Measurements from ENCODE around the gene STXBP4.
A peak's percentile ranks its signal among the peaks of the same experiment; 100 is the strongest.

STXBP4 gene

GRCh38 chr17:54969658-54970572 lies 1.4 kb downstream of the STXBP4 start:
- DNase-seq (ENCODE audit: low read depth, low spot score) = no peak

GRCh38 chr17:54971147-54971546 lies 2.6 kb downstream of the STXBP4 start:
- no peak for DNase-seq (ENCODE audit: low read depth, low spot score)

- DNase-seq (ENCODE audit: low read depth, low spot score) = no peak
Measured at GRCh38 chr17:54971901-54972300, 3.3 kb downstream of the STXBP4 start.

GRCh38 chr17:54972406-54973138 lies 4.0 kb downstream of the STXBP4 start:
- DNase-seq (ENCODE audit: low read depth, low spot score) = no peak

GRCh38 chr17:54974759-54975158 lies 6.2 kb downstream of the STXBP4 start:
- no peak for DNase-seq (ENCODE audit: low read depth, low spot score)

GRCh38 chr17:54976316-54976715 lies 7.8 kb downstream of the STXBP4 start:
- DNase-seq (ENCODE audit: low read depth, low spot score) = no peak

- DNase-seq (ENCODE audit: low read depth, low spot score) = no peak
Measured at GRCh38 chr17:54977744-54978143, 9.2 kb downstream of the STXBP4 start.

GRCh38 chr17:54979657-54980056 lies 11.1 kb downstream of the STXBP4 start:
- DNase-seq (ENCODE audit: low read depth, low spot score) = no peak

GRCh38 chr17:54980375-54980774 lies 11.8 kb downstream of the STXBP4 start:
- DNase-seq (ENCODE audit: low read depth, low spot score) = no peak

- DNase-seq (ENCODE audit: low read depth, low spot score) = no peak
Measured at GRCh38 chr17:54982399-54982798, 13.8 kb downstream of the STXBP4 start.

GRCh38 chr17:54983260-54983659 lies 14.7 kb downstream of the STXBP4 start:
- no peak for DNase-seq (ENCODE audit: low read depth, low spot score)

- DNase-seq (ENCODE audit: low read depth, low spot score) = no peak
Measured at GRCh38 chr17:54985476-54985875, 16.9 kb downstream of the STXBP4 start.

- DNase-seq (ENCODE audit: low read depth, low spot score) = no peak
Measured at GRCh38 chr17:54990118-54990517, 21.6 kb downstream of the STXBP4 start.

GRCh38 chr17:54991567-54991966 lies 23.0 kb downstream of the STXBP4 start:
- DNase-seq (ENCODE audit: low read depth, low spot score) = no peak

GRCh38 chr17:54992797-54993639 lies 24.5 kb downstream of the STXBP4 start:
- no peak for DNase-seq (ENCODE audit: low read depth, low spot score)

- no peak for DNase-seq (ENCODE audit: low read depth, low spot score)
Measured at GRCh38 chr17:54996441-54996840, 27.9 kb downstream of the STXBP4 start.

GRCh38 chr17:55002458-55002857 lies 33.9 kb downstream of the STXBP4 start:
- no peak for DNase-seq (ENCODE audit: low read depth, low spot score)

GRCh38 chr17:55004484-55004883 lies 35.9 kb downstream of the STXBP4 start:
- no peak for DNase-seq (ENCODE audit: low read depth, low spot score)

GRCh38 chr17:55005520-55005919 lies 37.0 kb downstream of the STXBP4 start:
- DNase-seq (ENCODE audit: low read depth, low spot score) = peak; percentile 40

- no peak for DNase-seq (ENCODE audit: low read depth, low spot score)
Measured at GRCh38 chr17:55023626-55024025, 55.1 kb downstream of the STXBP4 start.

GRCh38 chr17:55037828-55038227 lies 69.3 kb downstream of the STXBP4 start:
- DNase-seq (ENCODE audit: low read depth, low spot score) = no peak

GRCh38 chr17:55038291-55038690 lies 69.7 kb downstream of the STXBP4 start:
- DNase-seq (ENCODE audit: low read depth, low spot score) = no peak
